Body of pancreas (tissue), 4 donors: ENCODE measurements around the gene RTKN2. TPM values are rescaled to one million over a fixed set of nuclear protein-coding genes. Genes with fewer than 3 reads are reported as not detected.

Experiments used
- ATAC-seq: fragments of 150-250 bp; one replicate; pipeline ENCODE4 v1.9.1; 2016
- DNase-seq, 4 donors: peaks; one replicate each; pipeline ENCODE4 v3.0.0-alpha.2; 2019
- H3K27ac ChIP-seq, 4 donors: fragments of 200-600 bp; sonication (generic); 1 replicate in 3 of 4; 2 replicates in 1 of 4; pipeline versions ENCODE4 v1.5.1 to v1.6.1; 2016 to 2019; ENCODE audit warnings: mild to moderate bottlenecking in 1 of 4, mixed read lengths in 1 of 4, moderate library complexity in 1 of 4
- H3K27me3 ChIP-seq, 2 donors: fragments of 200-600 bp; sonication (generic); one replicate each; pipeline ENCODE4 v1.6.0; 2016; ENCODE audit warnings: mild to moderate bottlenecking in 1 of 2
- H3K36me3 ChIP-seq, 2 donors: fragments of 200-600 bp; sonication (generic); replicated peaks in 1 of 2; 2 replicates each; pipeline ENCODE4 v1.5.1; 2016; ENCODE audit warnings: low read depth in 2 of 2; ENCODE audit not compliant: insufficient read depth in 1 of 2
- H3K4me1 ChIP-seq: fragments of 200-600 bp; sonication (generic); one replicate; pipeline ENCODE4 v1.6.0; 2016
- H3K4me3 ChIP-seq, 2 donors: fragments of 200-600 bp; sonication (generic); 1 replicate in 1 of 2; 2 replicates in 1 of 2; pipeline ENCODE4 v1.5.1; 2016 to 2019
- H3K9me3 ChIP-seq, 3 donors: fragments of 200-600 bp; sonication (generic); 1 replicate in 2 of 3; 2 replicates in 1 of 3; pipeline ENCODE4 v1.5.1; 2016
- POLR2A ChIP-seq, 3 donors: fragments of 450-650 bp; IDR thresholded peaks; one replicate each; pipeline ENCODE4 v1.6.1; 2016; ENCODE audit warnings: antibody characterized with exemption in 3 of 3, mild to moderate bottlenecking in 2 of 3
- WGBS, 2 donors: methylation state at CpG; one replicate each; pipeline ENCODE4 v1.1.5; 2017; 5-methylcytosine and 5-hydroxymethylcytosine counted together
- intact Hi-C: fragments of 100-400 bp; cut with DNase I; formaldehyde crosslinking; loops from one replicate; pipeline ENCODE4 v1.15.1; 2023
- total RNA-seq, 2 donors: library from RNA; depleted of rRNA; stranded (reverse); fragments of >200 nt; gene quantifications; one replicate each; pipeline ENCODE4 v1.1.0, GENCODE V29; 2016
- TF ChIP-seq, protein P1 (sequence below), 7 experiments: fragments of 450-650 bp in 4 of 7; fragments of 200-600 bp in 3 of 7; sonication (generic) in 3 of 7; IDR thresholded peaks; one replicate each; pipeline ENCODE4 v1.5.1; 2016 to 2019; ENCODE audit warnings: antibody characterized with exemption in 7 of 7

Gene RTKN2
- total RNA-seq, 2 donors from 2014 or later = 0.33 TPM; not detected in 1

DNA sequence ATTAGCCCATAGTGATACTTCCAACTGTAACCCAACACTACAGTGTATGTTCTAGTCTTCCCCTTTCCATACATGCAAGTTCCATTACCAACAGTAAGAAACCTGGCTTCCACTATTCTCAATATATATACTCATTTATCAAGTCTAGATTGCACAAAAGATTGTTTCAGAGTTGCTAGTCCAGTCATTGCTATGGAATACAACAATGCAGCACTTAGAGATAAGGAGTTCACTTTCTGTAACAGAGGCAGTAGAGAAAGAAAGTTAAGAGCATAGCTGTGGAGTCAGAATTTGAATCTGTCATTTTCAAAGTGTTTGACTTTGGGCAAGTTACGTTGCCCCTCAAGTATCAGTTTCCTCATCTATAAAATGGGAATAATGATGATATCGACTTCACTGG is 90.1 kb downstream of the RTKN2 start:
- TF ChIP-seq POLR2A (IDR thresholded peaks at IDR 0.05) = no peak
- TF ChIP-seq, protein P1, sequence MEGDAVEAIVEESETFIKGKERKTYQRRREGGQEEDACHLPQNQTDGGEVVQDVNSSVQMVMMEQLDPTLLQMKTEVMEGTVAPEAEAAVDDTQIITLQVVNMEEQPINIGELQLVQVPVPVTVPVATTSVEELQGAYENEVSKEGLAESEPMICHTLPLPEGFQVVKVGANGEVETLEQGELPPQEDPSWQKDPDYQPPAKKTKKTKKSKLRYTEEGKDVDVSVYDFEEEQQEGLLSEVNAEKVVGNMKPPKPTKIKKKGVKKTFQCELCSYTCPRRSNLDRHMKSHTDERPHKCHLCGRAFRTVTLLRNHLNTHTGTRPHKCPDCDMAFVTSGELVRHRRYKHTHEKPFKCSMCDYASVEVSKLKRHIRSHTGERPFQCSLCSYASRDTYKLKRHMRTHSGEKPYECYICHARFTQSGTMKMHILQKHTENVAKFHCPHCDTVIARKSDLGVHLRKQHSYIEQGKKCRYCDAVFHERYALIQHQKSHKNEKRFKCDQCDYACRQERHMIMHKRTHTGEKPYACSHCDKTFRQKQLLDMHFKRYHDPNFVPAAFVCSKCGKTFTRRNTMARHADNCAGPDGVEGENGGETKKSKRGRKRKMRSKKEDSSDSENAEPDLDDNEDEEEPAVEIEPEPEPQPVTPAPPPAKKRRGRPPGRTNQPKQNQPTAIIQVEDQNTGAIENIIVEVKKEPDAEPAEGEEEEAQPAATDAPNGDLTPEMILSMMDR (IDR thresholded peaks at IDR 0.05) = no peak
- 84 to 85% methylated on average over 2 of the region's 2 CpGs for WGBS, 2 donors
- no peaks in the 10 kb centered on the region for H3K9me3 ChIP-seq

DNA sequence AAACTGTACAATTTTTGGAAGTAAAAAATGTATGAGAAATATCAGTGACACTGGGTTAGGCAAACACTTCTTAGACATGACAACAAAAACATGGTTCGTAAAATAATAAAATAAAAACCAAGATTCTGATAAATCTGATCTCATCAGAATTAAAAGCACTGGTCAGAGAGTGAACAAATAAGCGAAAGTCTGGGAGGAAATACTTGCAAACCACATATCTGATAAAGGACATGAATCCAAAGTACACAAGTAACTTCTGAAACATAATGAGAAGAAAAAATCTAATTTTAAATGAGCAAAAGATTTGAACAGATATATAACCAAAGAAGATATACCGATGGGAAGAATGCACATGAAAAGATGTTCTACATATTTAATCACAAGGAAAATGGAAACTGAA is 91.5 kb downstream of the RTKN2 start:
- H3K27ac ChIP-seq = no peak overlapping the region
- no peak for DNase-seq
- WGBS, 2 donors = 77 to 78% methylated on average over 3 of the region's 3 CpGs
- H3K9me3 ChIP-seq = no peaks in the 10 kb centered on the region
- H3K4me3 ChIP-seq = no peak overlapping the region
- no peak for ATAC-seq
- no peaks in the 10 kb centered on the region for H3K27me3 ChIP-seq
- H3K4me1 ChIP-seq = no peaks in the 10 kb centered on the region
- TF ChIP-seq, protein P1 (IDR thresholded peaks at IDR 0.05) = no peak
- no peak for TF ChIP-seq POLR2A (IDR thresholded peaks at IDR 0.05)
- no peaks in the 10 kb centered on the region for H3K36me3 ChIP-seq
- intact Hi-C loops = no loop called here

More for the DNA sequence above, 90.1 kb downstream of the RTKN2 start:
- no peak for DNase-seq
- Histone ChIP-seq H3K4me1 (no peaks in the 10 kb centered on the region), H3K27ac (no peak overlapping the region), H3K36me3 (no peaks in the 10 kb centered on the region), H3K4me3 (no peak overlapping the region), H3K27me3 (no peaks in the 10 kb centered on the region)
- intact Hi-C loops = no loop called here
- ATAC-seq = no peak

DNA sequence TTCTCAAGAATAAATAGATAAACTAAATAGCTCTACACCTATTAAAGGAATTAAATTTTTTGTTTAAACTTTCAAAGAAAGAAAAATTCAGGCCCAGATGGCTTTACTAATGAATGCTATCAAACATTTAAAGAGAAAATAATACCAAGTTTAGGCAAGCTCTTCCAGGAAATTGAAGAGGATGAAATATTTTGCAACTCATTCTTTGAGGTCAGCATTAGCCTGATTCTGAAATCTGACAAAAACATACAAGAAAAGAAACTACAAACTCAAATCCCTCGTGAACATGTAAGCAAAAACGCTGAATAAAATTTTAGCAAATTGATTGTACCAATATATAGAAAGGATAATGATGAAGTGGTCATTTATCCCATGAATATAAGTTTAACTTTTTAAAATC is 93.4 kb downstream of the RTKN2 start:
- no peak for ATAC-seq
- DNase-seq = no peak
- intact Hi-C loops = no loop called here
- Histone ChIP-seq H3K4me3 (no peak overlapping the region), H3K27me3 (no peaks in the 10 kb centered on the region), H3K36me3 (no peaks in the 10 kb centered on the region), H3K27ac (no peak overlapping the region), H3K9me3 (no peaks in the 10 kb centered on the region), H3K4me1 (no peaks in the 10 kb centered on the region)
- TF ChIP-seq, protein P1 (IDR thresholded peaks at IDR 0.05) = no peak
- TF ChIP-seq POLR2A (IDR thresholded peaks at IDR 0.05) = no peak
- WGBS, 2 donors = 60 to 61% methylated on average over 2 of the region's 2 CpGs

DNA sequence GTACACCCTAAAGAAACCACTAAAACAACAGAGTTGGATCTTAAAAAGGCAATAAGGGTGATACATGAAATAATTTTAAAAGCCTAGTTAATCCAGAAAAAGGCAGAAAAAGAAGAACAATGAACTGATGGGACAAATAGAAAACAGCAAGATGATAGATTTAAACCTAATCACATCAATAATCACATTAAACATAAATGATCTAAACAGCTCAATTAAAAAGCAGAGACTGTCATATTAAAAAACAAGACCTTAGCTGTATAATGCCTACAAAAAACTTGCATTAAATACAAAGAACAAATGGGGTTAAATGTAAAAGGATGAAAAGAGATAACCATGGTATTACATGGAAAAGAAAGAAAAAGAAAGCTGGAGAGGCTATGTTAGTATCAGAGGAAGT is 96.2 kb downstream of the RTKN2 start:
- intact Hi-C loops = no loop called here
- ATAC-seq (no peak), DNase-seq (no peak)

DNA sequence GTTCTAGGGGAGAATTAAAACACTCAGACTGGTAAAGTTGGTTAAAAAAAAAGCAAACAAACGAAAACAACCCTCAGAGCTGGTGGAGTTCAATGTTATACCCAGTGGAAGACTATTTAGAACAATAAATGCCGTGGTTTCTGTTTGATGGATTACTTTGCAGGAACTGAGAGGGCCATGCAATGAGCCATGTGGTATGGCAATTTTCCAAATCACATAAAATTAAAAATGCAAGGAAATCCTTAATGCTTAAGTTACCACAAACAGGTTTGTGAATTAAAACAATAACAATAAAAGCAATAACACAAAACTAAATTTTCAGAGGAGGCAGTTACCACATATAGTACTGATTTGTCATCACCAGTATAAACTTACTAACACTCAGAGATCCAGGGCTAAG is 96.9 kb downstream of the RTKN2 start:
- intact Hi-C loops = no loop called here
- WGBS, 2 donors = 46 to 61% methylated on average over 2 of the region's 2 CpGs
- Histone ChIP-seq H3K27ac (no peak overlapping the region), H3K27me3 (no peaks in the 10 kb centered on the region), H3K9me3 (no peaks in the 10 kb centered on the region), H3K4me1 (peaks cover under 1% of the 10 kb centered on the region), H3K36me3 (no peaks in the 10 kb centered on the region), H3K4me3 (no peak overlapping the region)
- DNase-seq = no peak
- TF ChIP-seq POLR2A (IDR thresholded peaks at IDR 0.05) = no peak
- TF ChIP-seq, protein P1 (IDR thresholded peaks at IDR 0.05) = no peak
- no peak for ATAC-seq

More for the DNA sequence above, 96.2 kb downstream of the RTKN2 start:
- Histone ChIP-seq H3K27me3 (no peaks in the 10 kb centered on the region), H3K4me1 (no peaks in the 10 kb centered on the region), H3K4me3 (no peak overlapping the region), H3K27ac (no peak overlapping the region), H3K9me3 (no peaks in the 10 kb centered on the region), H3K36me3 (no peaks in the 10 kb centered on the region)
- TF ChIP-seq POLR2A (IDR thresholded peaks at IDR 0.05) = no peak
- TF ChIP-seq, protein P1 (IDR thresholded peaks at IDR 0.05) = no peak
